T47D (cell line): Measurements from ENCODE around the gene TASP1.
A peak's percentile ranks its signal among the peaks of the same experiment; 100 is the strongest.

ENCODE experiments used
- DNase-seq, 2 experiments: peaks; one replicate each; pipeline versions ENCODE4 v3.0.0 to v3.0.0-alpha.2; 2011 to 2012; ENCODE audit warnings: low read depth in 1 of 2, low spot score in 1 of 2
- JUND ChIP-seq: IDR thresholded peaks from 2 replicates; pipeline ENCODE4 v1.6.1; 2012; ENCODE audit warnings: low read depth
- in situ Hi-C: cut with HindIII; loops from 2 replicates; pipeline ENCODE4 v1.10.0; 2016; ENCODE audit warnings: low sequenced_read_pairs, low pct_unique_long_range_greater_than_20kb

TASP1 gene

GRCh38 chr20:13587370-13587769, 51.4 kb downstream of the TASP1 start:
- no peak for TF ChIP-seq JUND
- in situ Hi-C loops = no loop called here
- DNase-seq = no peak

- no peak for TF ChIP-seq JUND
- DNase-seq = no peak
- in situ Hi-C loops = no loop called here
Observed at GRCh38 chr20:13586133-13586532, 52.6 kb downstream of the TASP1 start.

GRCh38 chr20:13581451-13581850, 57.3 kb downstream of the TASP1 start:
- in situ Hi-C loops = no loop called here
- DNase-seq = no peak
- TF ChIP-seq JUND = no peak

- no peak for DNase-seq
- in situ Hi-C loops = no loop called here
- no peak for TF ChIP-seq JUND
Observed at GRCh38 chr20:13580707-13581106, 58.0 kb downstream of the TASP1 start.

- DNase-seq = no peak
- TF ChIP-seq JUND = no peak
- in situ Hi-C loops = no loop called here
Observed at GRCh38 chr20:13574071-13574470, 64.7 kb downstream of the TASP1 start.

GRCh38 chr20:13571662-13572061, 67.1 kb downstream of the TASP1 start:
- in situ Hi-C loops = no loop called here
- TF ChIP-seq JUND = no peak
- no peak for DNase-seq

- no peak for TF ChIP-seq JUND
- in situ Hi-C loops = no loop called here
- no peak for DNase-seq
Observed at GRCh38 chr20:13567663-13568062, 71.1 kb downstream of the TASP1 start.

GRCh38 chr20:13563854-13564253, 74.9 kb downstream of the TASP1 start:
- in situ Hi-C loops = no loop called here
- TF ChIP-seq JUND = no peak
- no peak for DNase-seq

- no peak for DNase-seq
- in situ Hi-C loops = no loop called here
Observed at GRCh38 chr20:13554706-13555105, 84.0 kb downstream of the TASP1 start.

GRCh38 chr20:13554076-13554475, 84.7 kb downstream of the TASP1 start:
- in situ Hi-C loops = no loop called here
- TF ChIP-seq JUND = no peak

More at GRCh38 chr20:13554706-13555105, 84.0 kb downstream of the TASP1 start:
- no peak for TF ChIP-seq JUND

GRCh38 chr20:13552061-13552460, 86.7 kb downstream of the TASP1 start:
- DNase-seq = no peak
- TF ChIP-seq JUND = no peak
- in situ Hi-C loops = no loop called here

More at GRCh38 chr20:13554076-13554475, 84.7 kb downstream of the TASP1 start:
- no peak for DNase-seq

- in situ Hi-C loops = no loop called here
- TF ChIP-seq JUND = no peak
- DNase-seq = no peak
Observed at GRCh38 chr20:13549451-13549850, 89.3 kb downstream of the TASP1 start.

GRCh38 chr20:13546497-13547131, 92.1 kb downstream of the TASP1 start:
- TF ChIP-seq JUND = no peak
- in situ Hi-C loops = no loop called here
- DNase-seq = peak; percentile 7 to 80

- no peak for DNase-seq
- in situ Hi-C loops = no loop called here
Observed at GRCh38 chr20:13545790-13546189, 92.9 kb downstream of the TASP1 start.

GRCh38 chr20:13543783-13544182, 94.9 kb downstream of the TASP1 start:
- no peak for DNase-seq
- in situ Hi-C loops = no loop called here
- TF ChIP-seq JUND = no peak

More at GRCh38 chr20:13545790-13546189, 92.9 kb downstream of the TASP1 start:
- no peak for TF ChIP-seq JUND
